ENCODE measurements around the gene HHIP. TPM values are rescaled to one million over a fixed set of nuclear protein-coding genes. Genes with fewer than 3 reads are reported as not detected.
"Not testable (repeated sequence)": the region's sequence is repeated elsewhere in the genome, so short reads cannot be mapped to it uniquely, and the experiment has no call there.

HHIP gene
- polyA plus RNA-seq, 4 donors, result 2.4 to 3.5 (median 2.9) TPM

- no peak for DNase-seq (ENCODE audit: low read depth in 4 of 4, low spot score in 2 of 4)
These were observed 93.6 kb downstream of the HHIP start for GRCh38 chr4:144739511-144740033.

DNA sequence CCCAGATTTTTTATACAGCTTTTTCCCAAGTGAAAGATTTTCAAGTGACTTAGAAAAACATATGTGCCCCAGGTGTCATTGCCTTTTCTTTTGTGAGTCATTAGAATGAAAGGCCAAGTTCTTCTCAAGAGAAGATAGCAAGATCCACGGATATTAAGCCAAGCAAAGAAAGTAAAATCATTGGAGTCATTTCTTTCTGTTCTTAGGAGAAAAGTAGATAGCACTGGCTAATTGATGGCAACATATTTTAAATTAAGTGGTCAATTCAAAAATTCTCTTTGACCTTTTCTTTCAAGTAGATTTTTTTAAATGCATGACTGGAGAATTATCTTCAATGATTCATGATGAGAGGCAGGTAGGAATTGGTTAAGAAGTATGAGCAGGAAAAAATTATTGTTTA is 94.4 kb downstream of the HHIP start:
- DNase-seq (ENCODE audit: low read depth in 4 of 4, low spot score in 2 of 4), result no peak

- no peak for DNase-seq (ENCODE audit: low read depth in 4 of 4, low spot score in 2 of 4)
These were observed 103.0 kb downstream of the HHIP start for GRCh38 chr4:144748814-144749555.

DNA sequence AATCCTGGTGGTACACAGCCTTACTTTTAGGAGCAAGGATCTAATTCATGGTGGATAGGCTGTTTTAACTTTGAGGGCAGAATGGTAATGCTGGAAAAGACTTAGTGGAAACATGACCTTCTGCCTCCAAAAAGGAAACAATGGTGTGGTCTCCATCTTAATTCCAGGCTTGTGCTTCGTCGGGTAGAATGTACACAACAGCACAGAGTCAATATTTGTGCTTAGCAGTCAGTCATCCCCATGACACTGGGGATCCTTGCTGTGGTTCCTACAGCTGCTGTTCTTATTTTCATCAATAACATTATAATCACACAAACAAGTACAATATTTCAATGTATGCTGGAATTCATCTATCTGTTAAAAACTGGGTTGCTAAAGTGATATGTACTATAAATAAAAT is 104.4 kb downstream of the HHIP start:
- DNase-seq (ENCODE audit: low read depth in 4 of 4, low spot score in 2 of 4), result no peak

GRCh38 chr4:144754562-144755410 is 108.8 kb downstream of the HHIP start:
- DNase-seq (ENCODE audit: low read depth in 4 of 4, low spot score in 2 of 4), result no peak

DNA sequence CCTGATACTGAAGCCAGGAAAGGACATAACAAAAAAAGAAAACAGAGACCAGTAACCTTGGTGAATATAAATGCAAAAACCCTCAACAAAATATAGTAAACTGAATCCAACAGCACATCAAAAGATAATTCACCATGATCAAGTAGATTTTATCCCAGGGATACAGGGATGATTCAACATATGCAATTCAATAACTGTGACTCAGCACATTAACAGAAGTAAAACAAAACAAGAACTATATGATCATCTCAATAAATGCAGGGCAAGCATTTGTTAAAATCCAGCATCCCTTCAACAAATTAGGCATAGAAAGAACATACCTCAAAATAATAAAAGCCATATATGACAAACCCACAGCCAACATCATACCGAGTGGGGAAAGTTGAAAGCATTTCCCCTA is 112.0 kb downstream of the HHIP start:
- DNase-seq (ENCODE audit: low read depth in 4 of 4, low spot score in 2 of 4), result no peak

DNA sequence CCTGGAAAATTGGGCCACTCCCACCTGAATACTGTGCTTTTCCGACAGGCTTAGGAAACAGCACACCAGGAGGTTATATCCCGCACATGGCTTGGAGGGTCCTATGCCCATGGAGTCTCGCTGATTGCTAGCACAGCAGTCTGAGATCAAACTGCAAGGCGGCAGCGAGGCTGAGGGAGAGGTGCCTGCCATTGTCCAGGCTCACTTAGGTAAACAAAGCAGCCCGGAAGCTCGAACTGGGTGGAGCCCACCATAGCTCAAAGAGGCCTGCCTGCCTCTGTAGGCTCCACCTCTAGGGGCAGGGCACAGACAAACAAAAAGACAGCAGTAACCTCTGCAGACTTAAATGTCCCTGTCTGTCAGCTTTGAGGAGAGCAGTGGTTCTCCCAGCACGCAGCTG is 122.9 kb downstream of the HHIP start:
- not testable (repeated sequence) for DNase-seq (ENCODE audit: low read depth in 4 of 4, low spot score in 2 of 4)

DNA sequence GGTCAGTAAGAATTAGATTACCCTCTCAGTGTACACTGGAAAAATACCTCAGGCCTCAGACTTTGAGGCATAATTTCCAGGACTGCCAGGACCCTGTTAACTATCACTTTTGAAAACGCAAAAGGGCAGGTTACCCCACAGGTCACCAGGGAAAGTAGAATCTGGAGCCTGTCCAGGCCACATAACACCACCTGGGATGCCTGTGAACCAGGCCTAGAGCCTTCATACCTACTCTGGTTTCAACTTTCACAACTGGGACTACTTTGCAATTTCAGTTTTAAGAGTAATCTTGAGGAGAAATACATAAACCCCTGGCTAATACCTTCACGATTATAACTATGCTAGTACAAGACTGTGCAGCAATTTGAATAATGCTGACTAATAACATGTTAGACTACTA is 132.4 kb downstream of the HHIP start:
- no peak for DNase-seq (ENCODE audit: low read depth in 4 of 4, low spot score in 2 of 4)

- DNase-seq (ENCODE audit: low read depth in 4 of 4, low spot score in 2 of 4), result no peak
These were observed 136.4 kb downstream of the HHIP start for GRCh38 chr4:144782345-144782744.

DNA sequence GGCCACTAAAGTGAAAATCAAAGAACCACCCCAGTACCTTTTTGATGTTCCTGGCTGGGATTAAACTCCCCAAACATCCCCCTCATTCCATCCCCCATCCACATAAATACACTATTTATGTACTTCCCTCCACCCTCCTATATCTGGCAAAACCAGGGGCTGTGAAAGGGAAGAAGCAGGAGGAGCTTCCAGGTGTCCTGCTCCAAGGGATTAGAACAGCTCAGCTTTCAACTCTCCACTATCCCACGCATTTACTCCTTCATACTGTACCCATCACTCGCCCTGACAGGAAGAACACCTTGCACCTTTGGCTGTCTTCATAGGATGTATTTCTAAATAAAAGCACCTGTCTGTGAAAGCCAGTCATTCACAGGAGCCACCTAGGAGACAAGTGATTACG is 140.0 kb downstream of the HHIP start:
- peak in 1 of 4 donors; percentile 6 for DNase-seq (ENCODE audit: low read depth in 4 of 4, low spot score in 2 of 4)

DNA sequence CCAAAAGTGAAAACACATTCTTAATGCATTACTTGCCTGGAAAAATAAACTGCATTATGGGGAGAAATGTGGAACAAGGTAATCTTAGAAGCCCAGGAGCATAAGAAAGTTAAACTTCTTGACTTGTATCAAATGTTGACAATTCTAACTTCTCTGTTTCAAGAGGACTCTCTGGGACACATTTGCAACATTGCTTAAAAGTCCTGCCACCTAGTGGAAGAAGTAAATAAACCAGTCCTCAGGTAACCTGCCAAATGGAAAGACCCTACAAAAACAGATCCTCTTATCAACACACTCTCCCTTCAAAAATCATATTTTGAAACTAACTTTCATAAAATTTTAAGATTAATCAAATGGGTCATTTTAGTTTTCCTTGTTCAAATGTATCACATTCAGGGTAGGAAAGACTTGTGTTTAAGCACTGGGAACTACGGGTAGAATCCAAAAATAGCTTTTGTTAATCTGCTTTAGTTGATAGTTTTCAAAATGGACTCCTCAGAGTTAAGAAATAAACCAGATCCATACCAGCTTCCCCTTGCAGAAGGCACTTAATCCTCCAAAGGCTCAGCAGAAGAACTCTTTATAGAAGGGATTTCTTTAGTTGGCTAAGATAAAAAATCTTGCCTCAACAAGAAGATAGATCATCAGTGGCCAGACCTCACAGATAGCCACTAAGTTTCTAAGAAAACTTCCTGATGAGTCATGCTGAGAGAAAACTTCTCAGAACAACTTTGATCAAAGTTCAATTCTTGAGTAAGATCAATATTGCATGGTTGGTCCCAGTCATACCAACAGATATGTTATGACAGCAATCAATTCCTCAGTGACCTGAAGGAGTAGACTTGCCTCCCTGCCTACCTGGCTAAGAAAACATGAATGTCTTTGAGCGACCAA is 141.7 kb downstream of the HHIP start:
- DNase-seq (ENCODE audit: low read depth in 4 of 4, low spot score in 2 of 4), result peak in 2 of 4 donors; percentile 23 to 43

DNA sequence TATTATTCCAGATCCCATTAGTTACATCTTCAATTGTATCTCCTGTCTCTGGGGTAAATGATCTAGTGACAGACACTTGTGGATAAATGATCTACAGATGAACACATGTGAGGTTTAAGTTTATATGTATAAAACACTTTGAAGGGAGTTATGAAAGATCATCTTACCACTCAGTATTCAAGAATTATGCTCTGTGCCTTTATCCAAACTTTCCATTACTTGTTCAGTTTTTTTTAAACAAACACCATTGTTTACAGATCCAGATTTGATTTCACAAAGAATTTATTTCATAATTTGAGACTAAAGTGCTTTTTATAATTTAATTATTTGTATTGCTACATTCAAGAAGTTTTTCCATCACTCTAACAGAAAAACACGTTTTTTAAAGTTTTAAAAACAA is 142.5 kb downstream of the HHIP start:
- no peak for DNase-seq (ENCODE audit: low read depth in 4 of 4, low spot score in 2 of 4)

DNA sequence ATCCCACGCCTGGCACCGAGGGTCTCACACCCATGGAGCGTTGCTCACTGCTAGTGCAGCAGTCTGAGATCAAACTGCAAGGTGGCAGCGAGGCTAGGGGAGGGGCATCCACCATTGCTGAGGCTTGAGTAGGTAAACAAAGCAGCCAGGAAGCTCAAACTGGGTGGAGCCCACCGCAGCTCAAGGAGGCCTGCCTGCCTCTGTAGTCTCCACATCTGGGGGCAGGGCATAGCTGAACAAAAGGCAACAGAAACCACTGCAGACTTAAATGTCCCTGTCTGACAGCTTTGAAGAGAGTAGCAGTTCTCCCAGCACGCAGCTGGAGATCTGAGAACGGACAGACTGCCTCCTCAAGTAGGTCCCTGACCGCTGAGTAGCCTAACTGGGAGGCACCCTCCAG is 146.0 kb downstream of the HHIP start:
- DNase-seq (ENCODE audit: low read depth in 4 of 4, low spot score in 2 of 4), result not testable (repeated sequence)
